HG02970 (cell line): ENCODE results near the gene LCE6A.

Source experiments
- ATAC-seq: cut with Tn5 transposase; IDR thresholded peaks from one replicate; pipeline ENCODE4 v1.9.1; 2021; ENCODE audit warnings: mild to moderate bottlenecking, moderate library complexity, moderate number of reproducible peaks; ENCODE audit not compliant: unreplicated experiment, low FRiP score

LCE6A gene

DNA sequence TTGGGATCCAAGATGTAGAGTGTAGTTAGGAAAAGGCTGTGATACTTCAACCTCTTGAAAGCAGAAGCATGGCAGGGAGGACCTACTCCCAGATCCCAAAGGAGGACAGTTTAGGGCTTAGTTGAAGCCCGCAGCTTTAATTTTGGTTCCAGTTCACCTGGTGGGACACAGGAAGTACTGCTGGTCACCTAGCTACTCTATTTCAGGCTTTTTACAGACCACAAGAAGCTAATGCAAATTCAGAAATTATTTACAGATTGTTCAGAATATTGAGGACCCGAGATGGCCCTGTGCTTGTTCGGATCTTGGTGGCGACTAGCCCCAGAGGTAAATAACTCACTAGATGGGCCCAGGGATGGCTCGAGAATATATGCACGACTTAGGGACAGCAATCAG, 29.1 kb downstream of the LCE6A start:
- no peak for ATAC-seq

DNA sequence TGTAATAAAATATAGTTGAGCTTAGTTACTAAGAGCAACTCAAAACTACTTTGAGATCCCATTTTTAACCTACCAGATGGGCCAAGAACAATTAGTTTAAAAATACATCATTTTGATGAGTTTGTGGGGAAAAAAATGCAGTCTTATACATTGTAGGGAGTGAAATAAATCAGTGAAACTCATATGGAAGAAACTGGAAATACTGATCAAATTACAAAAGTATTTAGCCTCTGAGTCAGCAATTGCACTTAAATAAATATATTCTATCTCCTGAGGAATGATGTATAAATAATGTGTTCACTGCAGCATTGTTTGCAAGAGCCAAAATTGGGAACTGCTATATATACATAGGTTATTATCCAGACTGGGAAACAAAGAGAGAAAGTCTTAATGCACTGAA, 30.8 kb downstream of the LCE6A start:
- no peak for ATAC-seq

DNA sequence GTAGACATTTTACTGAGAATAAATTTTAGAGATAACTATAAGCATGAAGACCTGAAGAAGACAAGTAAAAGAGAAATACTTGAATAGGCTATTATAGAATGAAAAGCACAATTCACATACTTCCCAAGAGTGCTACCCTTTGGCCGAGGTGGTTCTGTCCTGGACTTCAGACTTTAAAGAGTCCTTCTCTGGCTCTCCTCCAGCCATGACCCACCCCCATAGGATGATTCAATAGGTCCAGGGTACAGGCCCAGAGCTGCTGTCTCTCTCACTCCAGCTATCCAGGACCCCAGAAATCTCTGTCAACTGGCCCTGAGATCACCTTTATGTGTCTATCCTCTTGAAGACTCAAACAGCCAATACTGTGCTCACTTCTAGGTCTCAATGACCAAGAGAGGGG, 34.2 kb downstream of the LCE6A start:
- no peak for ATAC-seq

DNA sequence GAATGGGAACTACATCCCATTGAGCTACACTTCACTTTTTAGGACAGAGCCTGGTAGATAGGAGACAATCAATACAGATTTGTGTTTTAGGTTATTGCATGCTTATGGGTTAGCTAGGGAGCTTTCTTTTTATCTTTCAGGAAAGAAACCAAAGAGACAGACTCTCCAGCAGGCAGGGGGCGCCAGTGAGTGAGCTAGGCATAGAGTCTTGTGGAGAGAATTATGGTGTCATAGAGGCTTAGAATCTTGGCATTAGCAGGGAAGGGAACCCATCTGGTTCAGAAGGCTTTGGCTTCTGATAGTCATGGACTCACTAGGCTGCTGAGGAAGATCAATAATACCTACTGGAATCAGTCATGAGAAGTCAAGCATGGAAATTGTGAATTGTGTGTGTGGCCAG, 35.4 kb downstream of the LCE6A start, which contains the start of gene SMCP:
Gene SMCP, plus strand, starts transcription at position 281 of the 400 bp plus-strand sequence. CDS start 6,101 bp downstream, outside the sequence.
- ATAC-seq = no peak

DNA sequence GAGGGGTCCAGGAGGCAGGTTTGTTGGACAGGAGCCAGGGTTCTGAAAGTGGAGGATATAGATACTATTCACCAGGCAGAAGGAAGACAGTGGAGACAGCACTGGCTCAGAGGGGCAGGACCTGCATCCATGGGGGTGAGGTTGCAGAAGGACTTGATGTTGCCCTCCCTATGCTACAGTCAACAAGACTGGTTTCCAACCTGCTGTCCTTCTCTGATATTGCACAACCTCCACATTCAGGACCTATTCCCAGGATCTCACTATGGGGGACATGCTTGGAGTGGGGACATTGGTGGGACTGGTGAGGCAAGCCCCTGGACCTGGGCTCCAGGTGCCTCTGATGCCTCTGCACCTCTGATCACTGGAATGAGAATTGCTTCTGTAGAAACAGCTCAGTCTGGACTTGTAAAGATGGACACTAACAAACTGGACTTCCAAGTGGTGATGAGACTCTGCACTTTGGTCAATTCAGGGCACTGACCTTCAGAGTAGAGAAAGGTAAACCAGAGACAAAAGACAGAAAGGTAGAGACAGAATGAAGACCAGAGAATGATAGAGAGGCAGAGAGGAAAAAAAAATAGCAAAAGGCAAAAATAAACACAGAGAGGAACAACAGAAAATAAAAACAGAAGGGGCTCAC, 37.0 kb downstream of the LCE6A start:
- ATAC-seq = no peak

DNA sequence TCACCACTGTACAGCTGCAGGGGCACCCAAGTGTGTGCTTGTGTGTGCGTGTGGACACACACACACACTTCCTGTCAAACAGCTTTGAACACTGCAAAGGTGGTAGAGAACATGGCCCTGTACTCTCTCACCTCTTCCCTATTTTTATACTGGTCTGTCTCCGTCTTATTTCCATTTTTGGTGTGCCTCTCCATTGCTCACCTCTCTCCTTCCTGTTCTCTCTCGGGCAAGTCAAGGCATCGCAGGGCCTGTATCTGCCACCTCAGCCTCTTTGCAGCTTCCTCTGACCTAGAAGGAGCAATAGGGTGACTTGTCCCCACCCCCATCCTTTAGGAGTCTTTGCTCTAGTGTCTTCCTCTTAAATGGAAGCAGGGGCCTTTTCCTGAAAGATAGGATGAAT, 37.7 kb downstream of the LCE6A start:
- no peak for ATAC-seq

DNA sequence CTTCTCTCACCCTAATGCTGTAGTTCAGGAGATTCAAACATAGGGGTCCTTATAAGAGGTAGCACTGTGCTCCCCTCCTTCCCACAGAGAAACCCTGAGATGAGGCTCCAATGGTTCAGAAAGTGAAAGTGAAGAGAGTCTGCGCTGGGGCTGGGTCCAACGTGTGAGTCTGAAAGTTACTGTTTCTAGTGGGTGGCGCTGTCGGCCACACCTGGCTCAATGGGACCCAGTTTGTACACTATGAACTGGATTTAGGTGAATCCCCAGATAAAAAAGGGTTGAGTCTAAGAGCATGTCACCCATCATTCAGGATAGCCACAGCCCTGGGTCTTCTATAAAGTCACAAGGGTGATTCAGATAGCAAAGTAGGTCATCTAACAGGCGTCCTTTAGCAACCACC, 38.3 kb downstream of the LCE6A start:
- no peak for ATAC-seq

DNA sequence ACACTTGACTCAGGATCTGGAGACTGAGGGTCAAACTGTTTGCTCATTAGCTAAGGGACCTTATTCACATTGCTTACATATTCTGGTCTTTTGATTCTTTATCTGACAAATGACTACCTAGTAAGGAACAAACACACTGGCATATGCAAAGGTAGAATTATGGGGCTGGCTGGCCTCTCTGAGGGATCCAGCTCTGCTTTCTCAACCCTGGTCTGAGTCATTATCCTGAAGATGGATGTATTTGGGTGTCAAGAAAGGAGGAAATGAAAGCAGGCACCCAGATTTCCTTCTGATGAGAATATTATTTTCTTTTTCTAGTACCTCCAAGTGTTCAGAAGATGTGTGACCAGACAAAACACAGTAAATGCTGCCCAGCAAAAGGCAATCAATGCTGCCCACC, 41.4 kb downstream of the LCE6A start:
- no peak for ATAC-seq

DNA sequence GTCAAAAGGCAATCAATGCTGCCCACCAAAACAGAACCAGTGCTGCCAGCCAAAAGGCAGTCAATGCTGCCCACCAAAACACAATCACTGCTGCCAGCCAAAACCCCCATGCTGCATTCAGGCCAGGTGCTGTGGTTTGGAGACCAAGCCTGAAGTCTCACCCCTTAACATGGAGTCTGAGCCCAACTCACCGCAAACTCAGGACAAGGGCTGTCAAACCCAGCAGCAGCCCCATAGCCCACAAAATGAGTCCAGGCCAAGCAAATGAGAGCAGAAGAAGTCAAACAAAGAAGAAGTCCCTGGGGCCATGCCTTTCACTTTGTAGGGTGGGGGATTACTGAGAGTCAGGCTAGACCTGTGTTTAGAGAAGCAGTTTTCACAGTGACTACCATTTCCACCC, 41.9 kb downstream of the LCE6A start:
- ATAC-seq = no peak

DNA sequence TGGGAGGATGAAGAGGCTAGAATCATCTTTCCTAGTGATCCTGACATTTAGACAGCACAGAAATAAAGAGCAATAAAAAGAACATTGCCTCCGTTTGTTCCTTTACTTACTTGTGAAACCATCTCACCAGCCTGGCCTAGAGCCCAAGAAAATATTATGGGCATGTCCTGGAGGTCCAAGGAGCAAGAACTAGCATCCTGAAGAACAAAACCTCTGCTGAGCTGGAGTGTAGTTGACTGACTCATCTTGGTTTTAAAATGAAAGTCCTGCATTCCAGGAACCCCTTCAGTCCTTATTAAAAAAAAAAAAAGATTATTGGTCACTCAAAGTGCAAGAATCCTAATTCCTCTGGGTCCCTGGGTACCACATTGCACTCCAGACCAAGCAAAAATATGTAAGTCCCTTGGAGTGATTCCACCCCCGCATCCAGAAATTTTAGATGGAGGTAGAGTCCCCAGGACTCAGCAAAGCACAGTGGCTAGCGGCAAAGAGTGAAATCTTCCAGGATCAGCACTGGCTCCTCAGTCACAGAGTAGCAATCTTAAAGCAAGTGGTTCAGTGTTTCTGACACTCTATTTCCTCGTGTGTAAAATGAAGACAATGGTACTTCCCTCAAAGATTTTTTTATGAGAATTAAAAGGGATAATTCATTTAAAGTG, 42.4 kb downstream of the LCE6A start:
- ATAC-seq = no peak

DNA sequence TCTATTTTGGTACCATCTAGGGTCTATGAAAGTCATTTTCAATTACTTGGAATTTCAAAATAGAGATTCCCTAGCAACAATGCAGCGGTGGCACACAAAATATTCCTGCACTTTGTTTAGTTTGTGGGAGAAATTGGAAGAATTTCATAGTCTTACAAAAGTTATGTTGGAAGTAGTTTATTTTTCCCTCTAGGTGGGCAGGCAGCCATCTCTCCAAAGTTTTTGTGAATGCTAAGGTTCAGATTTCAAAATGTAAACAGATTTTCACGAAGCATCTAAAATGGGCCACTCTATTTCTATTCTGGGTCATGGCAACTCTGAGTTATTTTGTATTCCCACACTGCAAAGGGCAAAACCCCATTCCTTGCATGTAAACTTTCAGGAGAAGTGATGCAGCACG, 43.4 kb downstream of the LCE6A start:
- ATAC-seq = no peak

DNA sequence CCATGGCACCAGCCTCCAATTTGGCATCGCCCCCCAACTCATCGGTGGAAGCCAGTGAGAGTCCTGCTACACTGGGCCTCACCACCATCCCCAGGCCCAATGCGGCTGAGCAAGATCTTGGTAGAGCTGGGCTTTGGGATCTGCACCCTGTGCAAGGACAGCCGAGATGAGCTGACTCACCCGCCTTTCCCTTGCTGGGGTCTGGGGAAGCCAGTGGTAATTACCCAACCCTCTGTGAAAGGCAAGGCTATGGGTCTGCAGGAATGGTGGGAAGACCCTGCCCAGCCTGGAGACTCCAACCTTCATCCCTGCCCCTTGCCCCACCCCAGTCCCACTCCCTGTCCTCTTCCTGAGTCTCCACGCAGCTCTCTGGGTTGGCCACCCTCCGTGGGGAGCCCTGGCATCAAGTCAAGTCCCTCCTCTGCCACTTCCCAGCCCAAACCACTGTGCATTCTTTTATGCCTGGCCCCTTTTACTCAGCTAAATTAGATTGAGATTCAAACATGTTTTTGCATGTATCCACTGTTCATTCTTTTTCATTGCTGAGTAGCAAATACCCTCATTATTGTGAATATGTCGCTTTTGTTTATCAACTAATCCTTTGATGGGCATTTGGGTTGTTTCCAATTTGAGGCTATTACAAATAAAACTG, 44.2 kb downstream of the LCE6A start:
- no peak for ATAC-seq

DNA sequence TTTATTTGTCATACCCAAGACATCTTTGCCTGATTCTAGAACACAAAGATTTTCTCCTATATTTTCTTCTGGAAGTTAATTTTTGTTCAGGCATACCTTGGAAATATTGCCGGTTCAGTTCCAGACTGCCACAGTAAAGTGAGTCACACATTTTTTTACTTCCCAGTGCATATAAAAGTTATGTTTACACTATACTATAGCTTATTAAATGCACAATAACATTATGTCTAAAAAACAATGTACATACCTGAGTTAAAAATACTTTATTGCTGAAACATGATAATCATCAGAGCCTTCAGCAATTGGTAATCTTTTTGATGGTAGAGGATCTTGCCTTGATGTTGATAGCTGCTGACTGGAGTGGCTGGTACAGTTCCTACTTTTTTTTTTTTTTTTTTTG, 45.5 kb downstream of the LCE6A start:
- no peak for ATAC-seq
